ENCODE data around the gene GADL1.

DNA sequence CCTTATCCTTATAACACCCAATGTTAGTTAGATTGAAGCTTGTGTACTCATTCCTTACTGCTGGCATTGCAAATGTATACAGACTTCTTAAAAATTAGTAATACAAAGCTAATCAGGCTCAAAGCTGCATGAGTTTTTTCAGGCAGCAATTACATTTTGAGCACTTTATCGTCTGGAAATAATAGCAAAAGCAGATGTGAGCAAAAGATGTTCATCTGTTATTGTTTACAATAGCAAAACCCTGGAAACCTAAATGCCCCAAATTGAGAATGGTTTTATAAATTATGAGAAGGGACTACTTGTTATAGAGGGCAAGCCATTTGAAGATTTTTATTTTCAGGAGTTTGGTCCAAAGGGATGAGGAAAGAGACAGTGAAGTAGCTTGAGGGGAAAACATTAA, 126.4 kb downstream of the GADL1 start:
- TF ChIP-seq SUZ12 (IDR thresholded peaks at IDR 0.05) (no peak), BHLHE40 (IDR thresholded peaks at IDR 0.05; ENCODE audit: borderline replicate concordance) (no peak), FOXM1 (IDR thresholded peaks at IDR 0.05; ENCODE audit: borderline replicate concordance) (no peak), ARNT (IDR thresholded peaks at IDR 0.05) (no peak), ZNF384 (IDR thresholded peaks at IDR 0.05) (no peak), FOXK2 (IDR thresholded peaks at IDR 0.05) (no peak), TARDBP (IDR thresholded peaks at IDR 0.05) (no peak), ELF4 (IDR thresholded peaks at IDR 0.05) (no peak), HDGF (IDR thresholded peaks at IDR 0.05; ENCODE audit: borderline replicate concordance) (no peak), SP1 (IDR thresholded peaks at IDR 0.05) (no peak), NFRKB (IDR thresholded peaks at IDR 0.05) (no peak), CTBP1 (IDR thresholded peaks at IDR 0.05; ENCODE audit: borderline replicate concordance) (no peak), L3MBTL2 (conservative IDR thresholded peaks at IDR 0.05) (no peak)
- TF ChIP-seq, protein P1, sequence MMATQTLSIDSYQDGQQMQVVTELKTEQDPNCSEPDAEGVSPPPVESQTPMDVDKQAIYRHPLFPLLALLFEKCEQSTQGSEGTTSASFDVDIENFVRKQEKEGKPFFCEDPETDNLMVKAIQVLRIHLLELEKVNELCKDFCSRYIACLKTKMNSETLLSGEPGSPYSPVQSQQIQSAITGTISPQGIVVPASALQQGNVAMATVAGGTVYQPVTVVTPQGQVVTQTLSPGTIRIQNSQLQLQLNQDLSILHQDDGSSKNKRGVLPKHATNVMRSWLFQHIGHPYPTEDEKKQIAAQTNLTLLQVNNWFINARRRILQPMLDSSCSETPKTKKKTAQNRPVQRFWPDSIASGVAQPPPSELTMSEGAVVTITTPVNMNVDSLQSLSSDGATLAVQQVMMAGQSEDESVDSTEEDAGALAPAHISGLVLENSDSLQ (IDR thresholded peaks at IDR 0.05) = no peak
